GM19452 (cell line): ENCODE results near the gene CPA4.
"Not testable (repeated sequence)": the region's sequence is repeated elsewhere in the genome, so short reads cannot be mapped to it uniquely, and the experiment has no call there.

Experiments used
- ATAC-seq: cut with Tn5 transposase; IDR thresholded peaks from one replicate; pipeline ENCODE4 v1.9.1; 2021; ENCODE audit not compliant: unreplicated experiment

The CPA4 gene

DNA sequence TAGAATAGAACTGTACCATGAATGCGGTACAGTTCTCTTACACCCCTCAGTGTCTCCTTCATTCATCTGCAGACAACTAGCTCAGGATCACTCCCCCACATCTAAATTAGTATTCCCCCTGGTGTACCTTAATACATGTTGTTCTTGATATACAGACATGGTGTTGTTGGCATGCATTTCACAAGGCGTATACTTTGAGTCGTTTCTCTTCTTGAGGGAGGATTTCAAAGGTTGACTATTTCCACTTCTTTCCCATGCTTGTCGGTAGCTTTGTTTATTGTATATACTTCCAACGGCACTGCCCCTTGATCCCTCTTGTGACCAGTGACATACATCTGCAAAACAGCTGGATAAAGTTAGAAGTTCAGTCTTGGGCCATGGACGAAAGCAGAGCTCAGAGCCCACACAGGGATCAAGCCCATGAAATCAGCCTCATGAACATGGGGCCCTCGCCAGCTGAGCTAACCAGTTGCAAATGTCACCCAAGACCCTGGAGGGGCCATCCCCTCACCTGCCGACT is 8.6 kb downstream of the CPA4 start:
- ATAC-seq, result no peak

GRCh38 chr7:130302649-130303048 is 9.7 kb downstream of the CPA4 start:
- ATAC-seq, result no peak

GRCh38 chr7:130303127-130303526 is 10.2 kb downstream of the CPA4 start:
- ATAC-seq, result no peak

DNA sequence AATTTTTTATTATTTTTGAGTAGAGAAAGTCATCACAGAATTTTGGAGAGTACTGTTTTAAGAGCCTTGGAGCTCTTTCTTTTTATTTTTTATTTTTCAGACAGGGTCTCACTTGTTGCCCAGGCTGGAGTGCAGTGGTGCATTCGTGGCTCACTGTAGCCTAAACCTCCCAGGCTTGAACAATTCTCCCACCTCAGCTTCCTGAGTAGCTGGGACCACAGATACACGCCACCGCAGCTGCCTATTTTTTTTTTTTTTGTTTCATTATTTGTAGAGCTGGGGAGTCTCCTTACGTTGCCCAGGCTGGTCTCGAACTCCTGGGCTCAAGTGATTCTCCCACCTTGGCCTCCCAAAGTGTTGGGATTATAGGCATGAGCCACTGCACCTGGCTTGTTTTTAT is 10.6 kb downstream of the CPA4 start:
- no peak for ATAC-seq

GRCh38 chr7:130303982-130304381 is 11.0 kb downstream of the CPA4 start:
- no peak for ATAC-seq

- ATAC-seq, result no peak
Measured at GRCh38 chr7:130304878-130305277, 11.9 kb downstream of the CPA4 start.

GRCh38 chr7:130305433-130306042 is 12.6 kb downstream of the CPA4 start:
- ATAC-seq, result no peak

GRCh38 chr7:130309986-130310385 is 17.0 kb downstream of the CPA4 start:
- ATAC-seq, result no peak

DNA sequence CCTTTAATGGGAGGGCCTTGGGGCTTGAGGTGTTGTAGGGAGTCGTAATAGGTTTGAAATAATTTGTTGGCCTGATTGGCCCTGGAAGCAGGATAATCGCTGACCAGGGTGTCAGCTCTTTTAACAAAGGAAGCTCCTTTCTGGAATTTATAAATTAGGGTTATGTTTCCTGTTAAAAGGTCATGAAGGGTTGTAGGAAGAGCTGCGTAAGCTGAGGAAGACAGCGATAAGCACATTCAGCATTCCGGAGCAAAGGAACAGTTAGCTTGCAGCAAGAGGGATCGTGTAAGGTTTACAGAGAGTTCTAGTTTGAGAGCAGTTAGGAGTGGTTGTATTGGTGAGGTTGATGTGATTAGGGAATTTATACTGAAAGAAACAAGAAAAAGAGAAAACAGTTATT is 21.3 kb downstream of the CPA4 start:
- no peak for ATAC-seq

- no peak for ATAC-seq
Measured at GRCh38 chr7:130319541-130319940, 26.6 kb downstream of the CPA4 start.

- ATAC-seq, result not testable (repeated sequence)
Measured at GRCh38 chr7:130321542-130322229, 28.7 kb downstream of the CPA4 start.

- no peak for ATAC-seq
Measured at GRCh38 chr7:130322615-130323014, 29.7 kb downstream of the CPA4 start.

DNA sequence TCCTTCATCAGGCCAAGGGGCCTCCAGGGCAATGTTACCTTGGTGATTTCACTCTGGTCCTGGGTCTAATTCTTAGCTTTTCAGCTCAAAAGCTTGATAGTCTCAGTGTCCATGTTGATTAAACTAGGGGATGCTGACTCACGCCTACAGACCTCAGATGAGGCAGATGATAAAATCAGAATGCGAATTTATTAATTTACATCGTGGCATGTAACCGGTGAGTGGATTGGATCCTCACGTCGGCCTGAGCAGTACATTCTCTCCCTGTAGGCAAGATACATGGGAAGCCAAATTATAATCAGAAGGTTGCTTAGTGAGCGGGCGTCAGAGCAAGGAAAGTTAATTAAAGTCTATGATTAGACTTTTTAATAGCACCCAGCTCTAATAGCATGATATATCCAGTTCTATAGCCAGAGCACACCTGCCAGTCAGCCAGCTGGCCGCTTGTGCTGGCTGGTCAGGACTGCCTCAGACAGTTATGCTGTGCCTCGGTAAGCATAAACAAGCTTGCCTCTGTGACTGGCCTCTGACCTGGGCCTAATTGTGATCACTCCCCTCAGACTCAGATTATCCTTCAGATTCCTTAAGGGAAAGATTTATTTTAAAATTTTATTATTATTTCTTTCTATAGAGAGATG is 31.5 kb downstream of the CPA4 start:
- ATAC-seq, result no peak

- ATAC-seq, result no peak
Measured at GRCh38 chr7:130329681-130330080, 36.7 kb downstream of the CPA4 start.

GRCh38 chr7:130332259-130333053 is 39.5 kb downstream of the CPA4 start:
- ATAC-seq, result no peak

DNA sequence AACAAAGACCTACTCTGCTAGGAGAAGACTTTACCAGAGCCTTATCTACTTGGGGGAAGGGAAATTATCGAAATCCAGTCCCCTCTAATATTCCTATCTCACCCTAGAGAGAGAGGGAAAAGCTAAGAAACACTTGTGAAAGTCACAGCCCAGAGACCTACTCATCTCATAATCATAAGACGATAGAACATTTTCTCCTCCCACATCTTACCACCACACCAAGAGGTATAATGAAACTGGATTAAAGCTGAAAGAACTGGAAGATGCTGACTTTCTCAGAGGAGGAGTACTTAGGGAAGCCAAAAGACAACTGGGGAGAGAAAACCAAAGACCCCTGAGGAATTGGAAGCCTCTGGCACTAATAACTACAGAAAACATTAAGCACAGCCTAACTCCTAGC is 40.9 kb downstream of the CPA4 start:
- ATAC-seq, result no peak

DNA sequence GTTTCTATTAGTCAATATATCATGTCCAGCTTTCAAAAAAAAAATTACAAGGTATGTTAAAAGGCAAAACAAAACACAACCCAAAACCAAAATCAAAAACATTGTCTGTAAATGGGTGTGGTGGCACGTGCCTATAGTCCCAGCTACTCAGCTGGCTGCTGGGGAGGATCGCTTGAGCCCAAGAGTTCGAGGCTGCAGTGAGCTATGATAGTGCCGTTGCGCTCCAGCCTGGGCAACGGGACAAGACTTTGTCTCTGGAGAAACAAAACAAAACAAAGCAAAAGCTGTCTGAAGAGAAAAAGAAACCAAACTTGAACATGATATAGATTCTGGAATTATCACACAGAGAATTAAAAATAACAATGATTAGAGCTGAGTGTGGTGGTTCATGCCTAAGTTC is 41.3 kb downstream of the CPA4 start:
- no peak for ATAC-seq

DNA sequence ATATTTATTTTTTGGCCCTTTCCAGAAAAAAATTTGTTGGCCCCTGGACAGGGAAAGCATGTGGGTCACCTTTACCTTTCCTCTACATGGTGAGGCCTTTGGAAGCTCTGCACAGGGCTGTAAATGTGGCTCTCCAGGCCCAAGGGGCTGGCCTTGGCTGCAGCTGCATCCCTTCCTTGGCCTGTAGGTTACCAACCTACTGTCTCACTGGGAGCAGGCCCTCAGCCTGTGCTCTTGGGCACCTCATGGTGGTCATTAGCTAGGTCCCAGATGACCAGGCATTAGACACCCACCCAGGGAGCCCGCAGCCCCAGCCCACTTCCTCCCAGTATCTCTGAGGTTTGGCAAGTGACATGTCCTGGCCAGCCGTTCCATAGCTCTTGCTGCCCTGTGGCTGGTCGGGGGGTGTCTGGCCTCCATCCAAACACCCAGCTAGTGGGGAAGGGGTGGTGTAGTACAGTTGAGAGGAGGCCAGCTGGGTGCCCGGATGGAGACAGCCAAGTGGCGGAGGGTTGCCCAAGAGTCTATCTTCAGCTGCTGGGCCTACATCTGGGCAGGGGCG is 44.5 kb downstream of the CPA4 start:
- no peak for ATAC-seq

- ATAC-seq, result no peak
Measured at GRCh38 chr7:130338233-130338632, 45.3 kb downstream of the CPA4 start.

GRCh38 chr7:130341882-130342281 is 48.9 kb downstream of the CPA4 start:
- ATAC-seq, result no peak
